ENCODE measurements around the gene BTBD1.
"Not testable (repeated sequence)": the region's sequence is repeated elsewhere in the genome, so short reads cannot be mapped to it uniquely, and the experiment has no call there.

BTBD1 gene

GRCh38 chr15:83094583-83094982 is 27.5 kb upstream of the BTBD1 start (continued):
- no peak for TF ChIP-seq PATZ1 (CRISPR knock-in tag; IDR thresholded peaks at IDR 0.05; ENCODE audit: borderline replicate concordance)

GRCh38 chr15:83092309-83092976 is 25.4 kb upstream of the BTBD1 start:
- ATAC-seq = no peak

GRCh38 chr15:83091965-83092308 is 24.9 kb upstream of the BTBD1 start:
- ATAC-seq = not testable (repeated sequence)

More at GRCh38 chr15:83092309-83092976, 25.4 kb upstream of the BTBD1 start:
- TF ChIP-seq SNAI2 (CRISPR knock-in tag; IDR thresholded peaks at IDR 0.05) (no peak), BACH2 (CRISPR knock-in tag; IDR thresholded peaks at IDR 0.05; ENCODE audit: borderline replicate concordance) (no peak), CREB5 (CRISPR knock-in tag; IDR thresholded peaks at IDR 0.05; ENCODE audit: low read depth) (no peak), OSR1 (CRISPR knock-in tag; IDR thresholded peaks at IDR 0.05) (no peak), TOX (CRISPR knock-in tag; IDR thresholded peaks at IDR 0.05; ENCODE audit: borderline replicate concordance) (no peak), ZNF8 (CRISPR knock-in tag; IDR thresholded peaks at IDR 0.05) (no peak), ZNF70 (CRISPR knock-in tag; IDR thresholded peaks at IDR 0.05) (no peak), RARB (CRISPR knock-in tag; IDR thresholded peaks at IDR 0.05) (no peak), ZC3H10 (CRISPR knock-in tag; IDR thresholded peaks at IDR 0.05) (no peak), POU6F1 (CRISPR knock-in tag; IDR thresholded peaks at IDR 0.05; ENCODE audit: borderline replicate concordance, low read depth) (no peak), ZNF565 (CRISPR knock-in tag; conservative IDR thresholded peaks at IDR 0.05; ENCODE audit: low read depth) (no peak), ISL1 (CRISPR knock-in tag; IDR thresholded peaks at IDR 0.05) (no peak), ZFP30 (CRISPR knock-in tag; IDR thresholded peaks at IDR 0.05) (no peak), TSHZ2 (CRISPR knock-in tag; IDR thresholded peaks at IDR 0.05) (no peak), GLIS3 (CRISPR knock-in tag; IDR thresholded peaks at IDR 0.05) (no peak), TCF4 (CRISPR knock-in tag; IDR thresholded peaks at IDR 0.05; ENCODE audit: borderline replicate concordance) (no peak)

GRCh38 chr15:83090465-83090864 is 23.4 kb upstream of the BTBD1 start:
- no peak for ATAC-seq
- TF ChIP-seq ZFP30 (CRISPR knock-in tag; IDR thresholded peaks at IDR 0.05) (no peak), TCF4 (CRISPR knock-in tag; IDR thresholded peaks at IDR 0.05; ENCODE audit: borderline replicate concordance) (no peak), ZFP3 (CRISPR knock-in tag; IDR thresholded peaks at IDR 0.05) (no peak), SNAI2 (CRISPR knock-in tag; IDR thresholded peaks at IDR 0.05) (no peak), CREB5 (CRISPR knock-in tag; IDR thresholded peaks at IDR 0.05; ENCODE audit: low read depth) (no peak), CSDC2 (CRISPR knock-in tag; IDR thresholded peaks at IDR 0.05) (no peak), RARB (CRISPR knock-in tag; IDR thresholded peaks at IDR 0.05) (no peak), CSRNP3 (CRISPR knock-in tag; IDR thresholded peaks at IDR 0.05) (no peak), ZNF70 (CRISPR knock-in tag; IDR thresholded peaks at IDR 0.05) (no peak), TSHZ2 (CRISPR knock-in tag; IDR thresholded peaks at IDR 0.05) (no peak), ISL1 (CRISPR knock-in tag; IDR thresholded peaks at IDR 0.05) (no peak), PATZ1 (CRISPR knock-in tag; IDR thresholded peaks at IDR 0.05; ENCODE audit: borderline replicate concordance) (no peak)

Data from SK-N-SH treated with all-trans-retinoic acid at 6 μM for 48 hours (cell line).